Measurements from ENCODE around the gene TMEM53. TPM values are rescaled to one million over a fixed set of nuclear protein-coding genes. Genes with fewer than 3 reads are reported as not detected.

Gene TMEM53
- total and polyA plus RNA-seq, 2 donors = 2.7 to 5.5 TPM

GRCh38 chr1:44659566-44659965 is 14.7 kb downstream of the TMEM53 start:
- WGBS = over 99% methylated on average over 4 of the region's 4 CpGs
- no peak overlapping the region for H3K4me3 ChIP-seq (ENCODE audit: low read length in 2 of 2)
- peaks cover 0 to 3% of the 10 kb centered on the region in 2 donors for H3K36me3 ChIP-seq (ENCODE audit: control insufficient read depth in 2 of 2, insufficient read depth in 2 of 2, low read length in 1 of 2)
- H3K9me3 ChIP-seq (ENCODE audit: control insufficient read depth in 2 of 2, insufficient read depth in 1 of 2, low read length in 1 of 2) = no peaks in the 10 kb centered on the region
- DNase-seq (ENCODE audit: low read depth in 6 of 9, low spot score in 9 of 9) = no peak
- peaks cover 0 to 21% of the 10 kb centered on the region in 2 donors for H3K4me1 ChIP-seq (ENCODE audit: control insufficient read depth in 2 of 2, insufficient read depth in 2 of 2, low read length in 2 of 2)
- no peak overlapping the region for H3K27ac ChIP-seq (ENCODE audit: low read depth in 1 of 2, low read length in 1 of 2)
- H3K27me3 ChIP-seq (ENCODE audit: control insufficient read depth in 2 of 2, insufficient read depth in 1 of 2, low read length in 1 of 2) = no peaks in the 10 kb centered on the region

- no peak for DNase-seq (ENCODE audit: low read depth in 6 of 9, low spot score in 9 of 9)
- H3K27ac ChIP-seq (ENCODE audit: low read depth in 1 of 2, low read length in 1 of 2) = no peak overlapping the region
- no peaks in the 10 kb centered on the region for H3K9me3 ChIP-seq (ENCODE audit: control insufficient read depth in 2 of 2, insufficient read depth in 1 of 2, low read length in 1 of 2)
- 95% methylated on average over 5 of the region's 5 CpGs for WGBS
- H3K4me1 ChIP-seq (ENCODE audit: control insufficient read depth in 2 of 2, insufficient read depth in 2 of 2, low read length in 2 of 2) = no peaks in the 10 kb centered on the region
- no peaks in the 10 kb centered on the region for H3K27me3 ChIP-seq (ENCODE audit: control insufficient read depth in 2 of 2, insufficient read depth in 1 of 2, low read length in 1 of 2)
- peaks cover 15 to 16% of the 10 kb centered on the region in 2 donors for H3K36me3 ChIP-seq (ENCODE audit: control insufficient read depth in 2 of 2, insufficient read depth in 2 of 2, low read length in 1 of 2)
- H3K4me3 ChIP-seq (ENCODE audit: low read length in 2 of 2) = no peak overlapping the region
Measured at GRCh38 chr1:44655609-44656008, 18.7 kb downstream of the TMEM53 start.

GRCh38 chr1:44654621-44655187 is 19.6 kb downstream of the TMEM53 start:
- Histone ChIP-seq H3K27ac (ENCODE audit: low read depth in 1 of 2, low read length in 1 of 2) (no peak overlapping the region), H3K9me3 (ENCODE audit: control insufficient read depth in 2 of 2, insufficient read depth in 1 of 2, low read length in 1 of 2) (no peaks in the 10 kb centered on the region), H3K36me3 (ENCODE audit: control insufficient read depth in 2 of 2, insufficient read depth in 2 of 2, low read length in 1 of 2) (peaks cover 23 to 24% of the 10 kb centered on the region in 2 donors), H3K4me3 (ENCODE audit: low read length in 2 of 2) (no peak overlapping the region), H3K4me1 (ENCODE audit: control insufficient read depth in 2 of 2, insufficient read depth in 2 of 2, low read length in 2 of 2) (no peaks in the 10 kb centered on the region), H3K27me3 (ENCODE audit: control insufficient read depth in 2 of 2, insufficient read depth in 1 of 2, low read length in 1 of 2) (no peaks in the 10 kb centered on the region)
- no peak for DNase-seq (ENCODE audit: low read depth in 6 of 9, low spot score in 9 of 9)
- WGBS = 97% methylated on average over 35 of the region's 35 CpGs

GRCh38 chr1:44653107-44653964 is 20.9 kb downstream of the TMEM53 start:
- H3K36me3 ChIP-seq (ENCODE audit: control insufficient read depth in 2 of 2, insufficient read depth in 2 of 2, low read length in 1 of 2) = peaks cover 36 to 38% of the 10 kb centered on the region in 2 donors

GRCh38 chr1:44652445-44653106 is 21.7 kb downstream of the TMEM53 start:
- DNase-seq (ENCODE audit: low read depth in 6 of 9, low spot score in 9 of 9) = peak in 7 of 9 donors; percentile 37 to 80 (median 61)
- Histone ChIP-seq H3K27ac (ENCODE audit: low read depth in 1 of 2, low read length in 1 of 2) (no peak overlapping the region), H3K4me3 (ENCODE audit: low read length in 2 of 2) (no peak overlapping the region), H3K4me1 (ENCODE audit: control insufficient read depth in 2 of 2, insufficient read depth in 2 of 2, low read length in 2 of 2) (no peaks in the 10 kb centered on the region), H3K36me3 (ENCODE audit: control insufficient read depth in 2 of 2, insufficient read depth in 2 of 2, low read length in 1 of 2) (peaks cover 43% of the 10 kb centered on the region in 2 donors), H3K9me3 (ENCODE audit: control insufficient read depth in 2 of 2, insufficient read depth in 1 of 2, low read length in 1 of 2) (no peaks in the 10 kb centered on the region), H3K27me3 (ENCODE audit: control insufficient read depth in 2 of 2, insufficient read depth in 1 of 2, low read length in 1 of 2) (no peaks in the 10 kb centered on the region)
- WGBS = 80% methylated on average over 7 of the region's 7 CpGs

More at GRCh38 chr1:44653107-44653964, 20.9 kb downstream of the TMEM53 start:
- Histone ChIP-seq H3K9me3 (ENCODE audit: control insufficient read depth in 2 of 2, insufficient read depth in 1 of 2, low read length in 1 of 2) (no peaks in the 10 kb centered on the region), H3K27me3 (ENCODE audit: control insufficient read depth in 2 of 2, insufficient read depth in 1 of 2, low read length in 1 of 2) (no peaks in the 10 kb centered on the region), H3K4me3 (ENCODE audit: low read length in 2 of 2) (no peak overlapping the region), H3K4me1 (ENCODE audit: control insufficient read depth in 2 of 2, insufficient read depth in 2 of 2, low read length in 2 of 2) (no peaks in the 10 kb centered on the region), H3K27ac (ENCODE audit: low read depth in 1 of 2, low read length in 1 of 2) (no peak overlapping the region)
- DNase-seq (ENCODE audit: low read depth in 6 of 9, low spot score in 9 of 9) = no peak
- 84% methylated on average over 11 of the region's 11 CpGs for WGBS

- Histone ChIP-seq H3K4me1 (ENCODE audit: control insufficient read depth in 2 of 2, insufficient read depth in 2 of 2, low read length in 2 of 2) (no peaks in the 10 kb centered on the region), H3K27me3 (ENCODE audit: control insufficient read depth in 2 of 2, insufficient read depth in 1 of 2, low read length in 1 of 2) (no peaks in the 10 kb centered on the region), H3K27ac (ENCODE audit: low read depth in 1 of 2, low read length in 1 of 2) (no peak overlapping the region), H3K9me3 (ENCODE audit: control insufficient read depth in 2 of 2, insufficient read depth in 1 of 2, low read length in 1 of 2) (no peaks in the 10 kb centered on the region), H3K36me3 (ENCODE audit: control insufficient read depth in 2 of 2, insufficient read depth in 2 of 2, low read length in 1 of 2) (peaks cover 57 to 58% of the 10 kb centered on the region in 2 donors), H3K4me3 (ENCODE audit: low read length in 2 of 2) (no peak overlapping the region)
- WGBS = 90% methylated on average over 8 of the region's 8 CpGs
- no peak for DNase-seq (ENCODE audit: low read depth in 6 of 9, low spot score in 9 of 9)
Measured at GRCh38 chr1:44651069-44651468, 23.2 kb downstream of the TMEM53 start.

- Histone ChIP-seq H3K27me3 (ENCODE audit: control insufficient read depth in 2 of 2, insufficient read depth in 1 of 2, low read length in 1 of 2) (no peaks in the 10 kb centered on the region), H3K27ac (ENCODE audit: low read depth in 1 of 2, low read length in 1 of 2) (no peak overlapping the region), H3K9me3 (ENCODE audit: control insufficient read depth in 2 of 2, insufficient read depth in 1 of 2, low read length in 1 of 2) (no peaks in the 10 kb centered on the region), H3K4me1 (ENCODE audit: control insufficient read depth in 2 of 2, insufficient read depth in 2 of 2, low read length in 2 of 2) (no peaks in the 10 kb centered on the region), H3K4me3 (ENCODE audit: low read length in 2 of 2) (no peak overlapping the region), H3K36me3 (ENCODE audit: control insufficient read depth in 2 of 2, insufficient read depth in 2 of 2, low read length in 1 of 2) (peaks cover 65% of the 10 kb centered on the region in 2 donors)
- no peak for DNase-seq (ENCODE audit: low read depth in 6 of 9, low spot score in 9 of 9)
- 98% methylated on average over 23 of the region's 23 CpGs for WGBS
Measured at GRCh38 chr1:44650159-44650831, 24.0 kb downstream of the TMEM53 start.

- no peak overlapping the region for H3K4me3 ChIP-seq (ENCODE audit: low read length in 2 of 2)
- peaks cover 70 to 71% of the 10 kb centered on the region in 2 donors for H3K36me3 ChIP-seq (ENCODE audit: control insufficient read depth in 2 of 2, insufficient read depth in 2 of 2, low read length in 1 of 2)
- WGBS = 99% methylated on average over 13 of the region's 13 CpGs
- H3K4me1 ChIP-seq (ENCODE audit: control insufficient read depth in 2 of 2, insufficient read depth in 2 of 2, low read length in 2 of 2) = no peaks in the 10 kb centered on the region
- no peak for DNase-seq (ENCODE audit: low read depth in 6 of 9, low spot score in 9 of 9)
- no peak overlapping the region for H3K27ac ChIP-seq (ENCODE audit: low read depth in 1 of 2, low read length in 1 of 2)
- H3K27me3 ChIP-seq (ENCODE audit: control insufficient read depth in 2 of 2, insufficient read depth in 1 of 2, low read length in 1 of 2) = no peaks in the 10 kb centered on the region
- H3K9me3 ChIP-seq (ENCODE audit: control insufficient read depth in 2 of 2, insufficient read depth in 1 of 2, low read length in 1 of 2) = no peaks in the 10 kb centered on the region
Measured at GRCh38 chr1:44649788-44650158, 24.5 kb downstream of the TMEM53 start.

Measured in thymus (tissue), 11 donors.